HepG2 (cell line): ENCODE results near the gene DDIT4. TPM values are rescaled to one million over a fixed set of nuclear protein-coding genes. Genes with fewer than 3 reads are reported as not detected.

ENCODE experiments used
- ADNP ChIP-seq: sonication (generic); formaldehyde crosslinking; IDR thresholded peaks from 2 replicates; pipeline ENCODE4 v1.4.0; 2020; ENCODE audit warnings: missing genetic modification reagents
- ARID2 ChIP-seq: sonication (generic); formaldehyde crosslinking; IDR thresholded peaks from 2 replicates; pipeline ENCODE4 v1.8.1; 2022; ENCODE audit warnings: mild to moderate bottlenecking, missing genetic modification reagents, borderline replicate concordance
- ARID5B ChIP-seq: IDR thresholded peaks from 2 replicates; pipeline ENCODE4 v1.4.0; 2020; ENCODE audit warnings: mild to moderate bottlenecking, missing genetic modification reagents
- ARNT ChIP-seq: fragments of 450-650 bp; IDR thresholded peaks from 2 replicates; pipeline ENCODE4 v1.6.1; 2017
- FOSL2 ChIP-seq: sonication (generic); formaldehyde crosslinking; IDR thresholded peaks from 2 replicates; pipeline ENCODE4 v1.4.0; 2020; ENCODE audit warnings: missing genetic modification reagents
- FOXA1 ChIP-seq, 2 experiments: fragments of 450-650 bp in 1 of 2; sonication (generic) in 1 of 2; formaldehyde crosslinking in 1 of 2; IDR thresholded peaks; 2 replicates each; pipeline versions ENCODE4 v1.4.0 to v1.6.1; 2016 to 2020; ENCODE audit warnings: missing genetic modification reagents in 1 of 2
- GLI4 ChIP-seq: sonication (generic); formaldehyde crosslinking; IDR thresholded peaks from 2 replicates; pipeline ENCODE4 v1.5.1; 2020; ENCODE audit warnings: missing genetic modification reagents, mild to moderate bottlenecking, moderate library complexity, borderline replicate concordance
- IKZF4 ChIP-seq: sonication (generic); formaldehyde crosslinking; IDR thresholded peaks from 2 replicates; pipeline ENCODE4 v1.5.1; 2020; ENCODE audit warnings: borderline replicate concordance, mild to moderate bottlenecking, low read depth, missing genetic modification reagents; ENCODE audit errors: not compliant biosample characterization
- IRX3 ChIP-seq: sonication (generic); formaldehyde crosslinking; IDR thresholded peaks from 2 replicates; pipeline ENCODE4 v1.8.1; 2023; ENCODE audit warnings: mild to moderate bottlenecking, low read depth, missing genetic modification reagents, borderline replicate concordance
- KAT7 ChIP-seq: IDR thresholded peaks from 2 replicates; pipeline ENCODE4 v1.6.1; 2018; ENCODE audit warnings: borderline replicate concordance, missing compliant biosample characterization
- KDM4B ChIP-seq: sonication (generic); formaldehyde crosslinking; IDR thresholded peaks from 2 replicates; pipeline ENCODE4 v1.4.0; 2020; ENCODE audit warnings: missing genetic modification reagents
- KDM5B ChIP-seq: sonication (generic); formaldehyde crosslinking; IDR thresholded peaks from 2 replicates; pipeline ENCODE4 v1.4.0; 2020; ENCODE audit warnings: missing genetic modification reagents, mild to moderate bottlenecking, borderline replicate concordance
- KLF12 ChIP-seq: sonication (generic); formaldehyde crosslinking; IDR thresholded peaks from 2 replicates; pipeline ENCODE4 v1.4.0; 2020; ENCODE audit warnings: missing genetic modification reagents, borderline replicate concordance
- KMT2A ChIP-seq: sonication (generic); formaldehyde crosslinking; IDR thresholded peaks from 2 replicates; pipeline ENCODE4 v1.4.0; 2020; ENCODE audit warnings: missing genetic modification reagents
- MIER2 ChIP-seq: IDR thresholded peaks from 2 replicates; pipeline ENCODE4 v1.6.1; 2016; ENCODE audit warnings: missing biosample characterization, missing genetic modification reagents
- NFYC ChIP-seq: IDR thresholded peaks from 2 replicates; pipeline ENCODE4 v1.6.1; 2016; ENCODE audit warnings: missing genetic modification reagents, missing compliant biosample characterization
- PHF5A ChIP-seq: IDR thresholded peaks from one replicate; pipeline ENCODE4 v1.6.1; 2018; ENCODE audit warnings: low read depth, missing genetic modification reagents; ENCODE audit not compliant: unreplicated experiment
- PPARG ChIP-seq: conservative IDR thresholded peaks from 2 replicates; pipeline ENCODE4 v1.6.1; 2016; ENCODE audit warnings: missing biosample characterization, missing genetic modification reagents
- SAFB2 ChIP-seq: sonication (generic); formaldehyde crosslinking; IDR thresholded peaks from 2 replicates; pipeline ENCODE4 v1.5.1; 2020; ENCODE audit warnings: missing genetic modification reagents, low read depth, mild to moderate bottlenecking, borderline replicate concordance
- SP5 ChIP-seq: IDR thresholded peaks from 2 replicates; pipeline ENCODE4 v1.6.1; 2016; ENCODE audit warnings: low read depth, borderline replicate concordance
- ZFP82 ChIP-seq: sonication (generic); formaldehyde crosslinking; IDR thresholded peaks from 2 replicates; pipeline ENCODE4 v1.5.1; 2020; ENCODE audit warnings: mild to moderate bottlenecking, missing genetic modification reagents, borderline replicate concordance
- ZNF33B ChIP-seq: sonication (generic); formaldehyde crosslinking; IDR thresholded peaks from 2 replicates; pipeline ENCODE4 v1.5.1; 2020; ENCODE audit warnings: mild to moderate bottlenecking, missing genetic modification reagents
- ZNF776 ChIP-seq: sonication (generic); formaldehyde crosslinking; IDR thresholded peaks from 2 replicates; pipeline ENCODE4 v1.4.0; 2020; ENCODE audit warnings: mild to moderate bottlenecking, missing genetic modification reagents
- polyA plus RNA-seq, 8 experiments: library from polyadenylated mRNA; depleted of rRNA in 3 of 8; stranded (reverse) in 7 of 8; unstranded in 1 of 8; fragments of >200 nt; fragmentation: Illumina TruSeq in 4 of 8; extraction: Trizol in 4 of 8; gene quantifications; 2 replicates each; pipeline versions ENCODE4 v1.2.1 to v1.2.3, GENCODE V29; 2011 to 2016; ENCODE audit warnings: low read depth in 4 of 8, missing spikeins in 1 of 8, mixed read lengths in 1 of 8; ENCODE audit not compliant: insufficient read depth in 1 of 8
- total RNA-seq, 5 experiments: library from RNA; depleted of rRNA; stranded (reverse); fragments of >200 nt; fragmentation: Illumina TruSeq; extraction: Trizol; gene quantifications; 2 replicates each; pipeline ENCODE4 v1.2.3, GENCODE V29; 2016; ENCODE audit warnings: low read depth in 1 of 5
- TF ChIP-seq, protein P1 (sequence below): sonication (generic); formaldehyde crosslinking; IDR thresholded peaks from 2 replicates; pipeline ENCODE4 v1.4.0; 2020; ENCODE audit warnings: missing genetic modification reagents, borderline replicate concordance

DDIT4 gene
- total and polyA plus RNA-seq, 2 of the 13 experiments (the other 11 are each of a cell fraction or from before 2014, with no cell fraction given) = 35.6 to 40.7 TPM

GRCh38 chr10:72263613-72264241, 10.0 kb upstream of the DDIT4 start (continued):
- TF ChIP-seq PPARG (CRISPR knock-in tag) = peak; percentile 54; the same call in 1 of the 2 replicates
- TF ChIP-seq, protein P1, sequence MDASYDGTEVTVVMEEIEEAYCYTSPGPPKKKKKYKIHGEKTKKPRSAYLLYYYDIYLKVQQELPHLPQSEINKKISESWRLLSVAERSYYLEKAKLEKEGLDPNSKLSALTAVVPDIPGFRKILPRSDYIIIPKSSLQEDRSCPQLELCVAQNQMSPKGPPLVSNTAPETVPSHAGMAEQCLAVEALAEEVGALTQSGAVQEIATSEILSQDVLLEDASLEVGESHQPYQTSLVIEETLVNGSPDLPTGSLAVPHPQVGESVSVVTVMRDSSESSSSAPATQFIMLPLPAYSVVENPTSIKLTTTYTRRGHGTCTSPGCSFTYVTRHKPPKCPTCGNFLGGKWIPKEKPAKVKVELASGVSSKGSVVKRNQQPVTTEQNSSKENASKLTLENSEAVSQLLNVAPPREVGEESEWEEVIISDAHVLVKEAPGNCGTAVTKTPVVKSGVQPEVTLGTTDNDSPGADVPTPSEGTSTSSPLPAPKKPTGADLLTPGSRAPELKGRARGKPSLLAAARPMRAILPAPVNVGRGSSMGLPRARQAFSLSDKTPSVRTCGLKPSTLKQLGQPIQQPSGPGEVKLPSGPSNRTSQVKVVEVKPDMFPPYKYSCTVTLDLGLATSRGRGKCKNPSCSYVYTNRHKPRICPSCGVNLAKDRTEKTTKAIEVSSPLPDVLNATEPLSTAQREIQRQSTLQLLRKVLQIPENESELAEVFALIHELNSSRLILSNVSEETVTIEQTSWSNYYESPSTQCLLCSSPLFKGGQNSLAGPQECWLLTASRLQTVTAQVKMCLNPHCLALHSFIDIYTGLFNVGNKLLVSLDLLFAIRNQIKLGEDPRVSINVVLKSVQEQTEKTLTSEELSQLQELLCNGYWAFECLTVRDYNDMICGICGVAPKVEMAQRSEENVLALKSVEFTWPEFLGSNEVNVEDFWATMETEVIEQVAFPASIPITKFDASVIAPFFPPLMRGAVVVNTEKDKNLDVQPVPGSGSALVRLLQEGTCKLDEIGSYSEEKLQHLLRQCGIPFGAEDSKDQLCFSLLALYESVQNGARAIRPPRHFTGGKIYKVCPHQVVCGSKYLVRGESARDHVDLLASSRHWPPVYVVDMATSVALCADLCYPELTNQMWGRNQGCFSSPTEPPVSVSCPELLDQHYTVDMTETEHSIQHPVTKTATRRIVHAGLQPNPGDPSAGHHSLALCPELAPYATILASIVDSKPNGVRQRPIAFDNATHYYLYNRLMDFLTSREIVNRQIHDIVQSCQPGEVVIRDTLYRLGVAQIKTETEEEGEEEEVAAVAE (CRISPR knock-in tag) = no peak
- TF ChIP-seq IRX3 (CRISPR knock-in tag) = no peak
- peak; percentile 11; the same call in 1 of the 2 replicates for TF ChIP-seq FOSL2 (CRISPR knock-in tag)
- no peak for TF ChIP-seq KDM4B (CRISPR knock-in tag)
- TF ChIP-seq PHF5A = no peak
- no peak for TF ChIP-seq KMT2A (CRISPR knock-in tag)
- no peak for TF ChIP-seq ARNT
- TF ChIP-seq ARID5B = peak; percentile 45; the same call in 1 of the 2 replicates
- TF ChIP-seq SAFB2 (CRISPR knock-in tag) = no peak
- TF ChIP-seq ADNP = no peak
- no peak for TF ChIP-seq ZNF776
- TF ChIP-seq ZFP82 (CRISPR knock-in tag) = no peak
- no peak for TF ChIP-seq MIER2 (CRISPR knock-in tag)
- no peak for TF ChIP-seq KDM5B (CRISPR knock-in tag)
- peak; percentile 22; the same call in 1 of the 2 replicates for TF ChIP-seq SP5 (CRISPR knock-in tag)
- TF ChIP-seq ARID2 (CRISPR knock-in tag) = no peak
- no peak for TF ChIP-seq KLF12 (CRISPR knock-in tag)
- no peak for TF ChIP-seq IKZF4
- TF ChIP-seq KAT7 (CRISPR knock-in tag) = peak; percentile 35; the same call in 1 of the 2 replicates
- TF ChIP-seq FOXA1 (IDR thresholded peaks at IDR 0.05) = no peak
- no peak for TF ChIP-seq FOXA1 (CRISPR knock-in tag; IDR thresholded peaks at IDR 0.05)
- no peak for TF ChIP-seq ZNF33B (CRISPR knock-in tag)
- TF ChIP-seq GLI4 (CRISPR knock-in tag) = no peak
- TF ChIP-seq NFYC (CRISPR knock-in tag) = no peak
